Cerebellar nuclear complex (tissue), 1 donor: ENCODE measurements around the gene FGFBP2.

Experiments used
- DNase-seq, 2 experiments: peaks; one replicate each; lab custom pipeline; 2025; lab: John Stamatoyannopoulos, UW

FGFBP2 gene

DNA sequence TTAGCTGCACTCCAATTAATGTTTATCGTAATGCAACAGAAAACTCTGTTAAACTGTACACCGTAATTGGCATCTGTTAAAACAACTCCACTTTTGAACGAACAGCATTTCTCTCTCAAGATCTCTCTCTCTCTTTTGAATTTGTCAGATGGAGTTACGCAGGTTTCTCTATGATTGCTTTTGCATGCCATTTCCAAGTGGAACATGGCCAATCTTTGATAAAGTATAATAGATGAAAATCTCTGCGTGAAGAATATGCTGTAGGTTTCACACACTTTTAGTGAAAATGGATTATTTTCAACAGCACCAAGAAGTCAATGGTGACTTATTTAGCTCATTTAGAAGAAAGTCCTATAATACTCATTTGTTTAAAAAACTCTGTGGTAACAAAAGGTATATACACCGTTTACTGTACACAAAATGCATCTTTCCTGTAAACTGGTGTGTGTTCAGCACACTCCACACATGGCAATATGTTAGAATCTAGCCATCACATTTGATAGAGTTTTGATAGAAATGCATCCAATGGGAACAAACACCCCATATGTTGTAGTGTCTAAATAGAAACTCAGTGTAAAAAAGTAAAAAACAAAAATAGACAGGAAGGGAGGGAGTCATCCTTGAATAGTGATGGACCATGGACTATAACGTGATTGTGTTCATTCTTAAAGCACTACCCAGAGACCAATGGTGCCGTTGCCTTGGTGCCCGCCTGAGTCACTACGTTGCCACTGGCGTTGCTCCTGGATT, 5.8 kb upstream of the FGFBP2 start:
- DNase-seq: no peak

DNA sequence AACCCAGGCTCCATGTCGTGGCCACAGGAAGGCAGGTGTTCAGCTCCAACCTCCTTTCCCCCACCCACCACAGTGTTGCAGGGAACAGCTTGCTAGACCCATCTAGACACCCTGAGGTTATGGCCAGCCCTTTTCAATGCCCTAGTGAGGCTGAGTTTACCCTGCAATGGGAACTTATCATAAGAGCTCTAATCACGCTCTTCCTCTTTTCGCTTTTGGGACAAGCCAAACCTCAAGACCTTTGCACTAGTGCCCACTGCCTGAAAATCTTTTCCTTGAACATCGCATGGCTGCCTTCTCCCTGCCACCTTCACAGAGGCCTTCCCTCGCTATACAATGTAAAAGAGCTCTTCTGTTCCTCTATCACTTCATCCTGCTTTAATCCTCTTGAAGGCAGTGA, 2.4 kb upstream of the FGFBP2 start:
- DNase-seq: no peak

DNA sequence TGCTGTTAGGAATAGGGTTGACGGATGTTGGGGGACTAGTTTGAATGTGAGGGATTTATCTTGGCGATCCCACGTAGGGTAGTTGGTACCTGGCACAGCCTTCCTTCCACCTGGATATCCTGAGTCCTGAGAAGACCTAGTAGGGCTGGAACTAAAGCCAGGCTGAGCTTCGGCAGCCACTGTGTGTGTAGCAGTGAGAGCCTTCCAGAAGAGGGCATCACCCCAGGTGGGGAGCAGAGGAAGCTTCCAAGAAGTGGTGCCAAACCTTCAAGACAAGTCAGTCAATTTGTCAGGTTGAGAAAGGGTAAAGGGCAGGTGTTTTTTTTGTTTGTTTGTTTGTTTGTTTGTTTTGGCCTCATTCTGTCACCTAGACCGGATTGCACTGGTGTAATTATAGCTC, 1.2 kb upstream of the FGFBP2 start:
- no peak for DNase-seq

DNA sequence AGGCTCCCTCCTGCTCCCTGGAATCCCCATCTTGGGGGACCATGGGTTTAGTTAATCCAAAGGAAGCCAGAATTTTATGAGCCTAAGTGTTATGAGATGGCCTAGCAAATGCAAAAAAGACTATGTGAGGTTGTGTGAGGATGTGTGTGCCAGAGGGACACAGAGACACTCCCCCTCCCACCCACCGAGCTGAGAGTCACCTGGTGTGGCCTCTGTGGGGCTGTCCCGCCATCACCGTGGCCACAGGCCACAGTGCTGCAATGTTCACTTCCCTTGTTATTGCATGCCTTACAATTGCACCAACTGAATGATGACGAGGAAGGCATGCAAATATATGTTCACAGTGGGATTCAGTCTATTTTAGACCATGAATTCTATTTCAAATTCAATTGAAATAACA, 601 bp upstream of the FGFBP2 start:
- DNase-seq: no peak

DNA sequence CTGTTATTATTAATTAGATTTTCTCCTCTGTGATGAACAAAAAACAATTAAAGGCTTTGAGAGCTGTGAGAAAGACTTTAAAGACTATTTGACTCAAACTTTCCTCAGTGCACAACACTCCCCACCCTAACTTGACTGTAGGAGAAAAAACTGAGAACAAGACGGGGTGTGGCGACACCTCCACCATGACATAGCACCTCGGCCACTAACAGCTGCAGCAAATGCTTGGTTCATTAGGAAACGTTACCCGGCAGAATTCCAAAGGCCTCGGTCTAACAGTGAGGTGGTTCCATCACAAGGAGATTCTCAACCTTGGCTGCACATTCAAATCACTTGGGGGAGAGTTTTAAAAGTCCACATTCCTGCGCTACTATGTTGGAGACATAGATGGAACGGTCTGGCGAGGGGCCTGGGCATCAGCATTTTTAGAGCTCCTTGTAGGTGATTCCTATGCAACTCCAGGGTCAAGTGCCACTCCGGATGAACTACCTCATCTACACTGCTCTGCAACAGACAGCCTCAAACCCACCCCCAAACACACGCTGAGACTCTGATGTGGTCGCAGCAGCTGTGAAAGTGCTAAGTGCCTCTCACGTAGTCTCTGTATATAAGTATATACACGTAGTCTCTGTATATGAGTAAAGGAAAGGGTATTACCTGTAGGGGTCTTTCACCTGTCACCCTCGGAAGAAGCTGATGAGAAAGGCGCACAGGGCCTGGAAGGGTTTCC, 1.0 kb downstream of the FGFBP2 start:
- DNase-seq: no peak

DNA sequence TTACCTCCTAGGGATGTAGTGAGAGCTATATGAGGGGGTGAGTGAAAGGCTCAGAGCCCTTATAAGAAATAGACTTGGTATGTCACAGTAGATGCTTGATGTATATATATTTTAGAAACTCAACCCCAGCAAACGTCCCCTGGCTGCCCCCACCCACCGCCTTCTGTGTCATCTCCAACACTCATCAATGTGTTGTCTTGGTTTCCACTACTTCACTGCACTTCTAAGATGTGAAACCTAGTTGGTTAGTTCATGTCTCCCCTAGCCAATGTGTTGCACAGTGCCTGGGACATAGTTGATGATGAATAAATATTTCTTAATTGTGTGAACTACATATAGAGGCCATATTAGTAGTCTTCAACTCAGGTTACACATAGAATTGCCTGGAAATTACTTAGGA, 4.4 kb downstream of the FGFBP2 start:
- DNase-seq: no peak

DNA sequence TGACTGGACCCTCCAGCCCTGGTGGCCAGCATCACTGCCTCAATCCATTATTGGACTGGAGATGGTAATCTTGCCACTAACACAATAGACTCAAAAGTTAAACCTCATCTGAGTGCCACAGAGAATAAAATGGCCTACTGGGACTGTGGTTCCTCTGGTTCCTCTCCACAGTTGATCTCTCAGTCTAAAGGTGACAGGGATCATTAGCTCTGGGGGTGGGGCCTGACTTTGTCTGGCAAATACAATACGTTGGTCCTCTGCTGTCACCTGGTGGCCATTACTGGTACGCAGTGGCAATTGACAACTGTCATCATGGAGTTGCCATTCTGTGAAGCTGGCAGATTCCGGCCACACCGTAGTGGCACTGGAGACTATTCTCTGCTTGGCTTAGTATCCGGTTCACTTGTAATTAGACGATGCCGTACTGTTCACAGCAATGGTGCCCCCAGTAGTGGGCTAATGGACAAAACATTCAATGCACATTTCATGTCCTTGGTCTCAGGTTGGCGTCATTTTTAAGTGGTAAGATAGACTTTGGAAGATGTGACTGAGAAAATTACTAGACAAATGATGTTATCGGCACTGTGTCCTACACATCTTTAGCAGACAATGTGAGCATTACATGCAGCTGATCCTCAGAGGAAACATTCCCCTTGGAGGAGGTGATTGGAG, 6.7 kb downstream of the FGFBP2 start:
- DNase-seq: no peak

DNA sequence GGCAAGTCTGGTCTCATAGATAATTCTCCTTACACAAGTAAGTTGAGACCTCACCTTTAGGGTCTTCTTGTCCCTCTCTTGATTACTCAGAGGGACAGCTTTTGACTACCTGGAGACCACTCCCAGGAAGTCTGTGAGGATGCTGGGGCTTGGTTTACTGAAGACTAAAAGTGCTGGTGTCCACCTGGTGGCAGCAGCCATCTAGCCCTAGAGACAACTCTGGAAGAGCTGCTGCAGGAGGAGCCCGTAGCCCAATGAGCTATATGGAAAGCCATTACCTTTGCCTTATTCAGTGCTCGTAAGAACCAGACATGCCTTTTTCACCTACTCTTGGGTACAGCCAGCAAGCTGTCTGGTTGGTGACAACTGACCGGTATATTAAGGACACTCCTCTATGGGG, 7.3 kb downstream of the FGFBP2 start:
- no peak for DNase-seq

DNA sequence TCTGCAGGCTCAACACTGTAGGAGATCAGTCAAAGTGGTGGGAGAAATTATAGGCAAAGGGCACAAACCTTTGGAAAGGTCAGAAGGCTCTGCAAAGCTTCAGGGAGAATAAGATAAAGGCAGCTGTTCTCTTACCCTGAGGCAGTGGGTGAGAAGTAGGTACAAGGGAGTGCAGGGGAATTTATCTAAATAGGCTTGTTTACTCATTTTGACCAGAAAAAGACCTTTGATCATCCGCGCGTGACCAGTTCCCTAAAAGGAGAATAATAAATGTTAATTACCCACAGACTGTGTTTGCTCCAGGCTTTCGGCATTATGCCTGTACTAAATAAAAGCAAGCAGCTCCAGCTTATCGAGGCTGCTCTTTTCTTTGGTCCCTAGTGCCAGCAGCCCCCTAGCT, 9.3 kb downstream of the FGFBP2 start:
- DNase-seq: no peak

DNA sequence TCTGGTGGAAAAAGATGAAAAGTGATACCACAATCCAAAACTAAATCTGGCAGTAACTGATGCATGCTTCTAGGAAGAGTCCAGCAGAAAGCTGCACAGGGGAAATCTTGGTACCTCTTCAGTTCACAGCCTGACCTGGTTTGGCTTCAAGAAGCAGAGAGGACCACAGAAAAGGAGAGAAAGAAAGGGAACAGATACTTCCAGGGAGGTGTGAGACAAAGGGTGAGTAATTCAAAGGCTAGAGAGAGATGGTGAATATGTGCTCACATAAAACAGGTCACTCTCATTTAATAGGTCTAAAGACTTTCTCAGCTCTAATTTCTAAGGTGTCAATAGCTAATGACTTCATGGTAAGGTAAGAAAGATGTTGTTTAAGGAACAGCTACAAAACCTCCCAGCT, 11.2 kb downstream of the FGFBP2 start:
- no peak for DNase-seq

DNA sequence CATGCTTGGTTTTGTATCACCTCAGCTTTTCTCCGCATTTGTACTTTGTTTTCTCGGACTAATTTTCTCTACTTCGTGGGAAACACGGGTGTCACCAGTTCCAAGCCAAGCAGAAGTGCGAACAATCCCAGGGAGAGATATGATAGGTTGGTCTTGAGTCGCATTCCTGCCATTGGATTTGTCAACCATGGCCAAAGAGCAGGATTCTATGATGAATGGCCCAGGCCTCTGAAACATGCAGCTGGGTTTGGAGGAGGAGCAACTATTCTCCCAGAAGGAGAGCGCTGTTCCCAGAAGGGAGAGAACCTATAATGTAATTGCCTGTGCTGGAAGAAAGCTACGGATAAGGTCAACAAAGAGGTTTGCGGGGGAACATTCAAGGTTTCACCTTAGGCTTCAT, 14.1 kb downstream of the FGFBP2 start:
- no peak for DNase-seq

DNA sequence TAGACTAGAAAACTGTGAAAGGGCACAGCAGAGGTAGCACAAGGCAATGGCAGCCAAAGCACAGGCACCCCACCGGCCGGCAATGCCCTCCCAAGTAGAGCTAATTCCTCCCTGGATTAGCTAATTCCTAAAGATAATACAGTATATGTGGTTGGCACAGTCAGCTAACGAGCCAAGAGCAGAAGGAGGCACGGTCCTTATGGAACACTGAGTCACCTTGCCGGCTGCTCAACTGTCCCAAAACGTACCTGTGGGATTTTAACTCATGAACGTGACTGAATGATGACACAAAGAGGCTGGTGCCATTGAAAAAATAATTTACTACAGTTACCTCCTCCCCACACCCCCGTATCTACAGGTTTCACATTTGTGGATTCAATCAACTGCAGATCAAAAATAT, 15.3 kb downstream of the FGFBP2 start:
- no peak for DNase-seq

DNA sequence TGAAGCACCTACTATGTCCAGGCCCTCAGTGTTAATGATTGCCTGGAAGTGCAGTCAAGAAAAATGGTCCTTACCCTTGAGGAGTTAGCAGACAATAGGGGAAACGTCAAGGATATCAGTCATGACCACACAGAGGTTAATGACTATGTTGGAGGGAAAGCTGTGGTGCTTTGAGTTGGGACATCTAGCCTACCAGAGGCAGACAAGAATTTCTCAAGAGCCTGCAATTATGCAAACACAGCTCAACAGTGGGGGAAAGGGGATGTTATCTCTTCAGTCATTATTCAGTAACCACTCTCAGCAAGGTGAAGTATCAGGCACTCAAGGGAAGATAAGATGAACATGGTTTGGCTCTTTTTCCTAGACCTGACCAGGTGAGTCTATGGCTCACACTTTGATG, 17.5 kb downstream of the FGFBP2 start:
- DNase-seq: no peak

DNA sequence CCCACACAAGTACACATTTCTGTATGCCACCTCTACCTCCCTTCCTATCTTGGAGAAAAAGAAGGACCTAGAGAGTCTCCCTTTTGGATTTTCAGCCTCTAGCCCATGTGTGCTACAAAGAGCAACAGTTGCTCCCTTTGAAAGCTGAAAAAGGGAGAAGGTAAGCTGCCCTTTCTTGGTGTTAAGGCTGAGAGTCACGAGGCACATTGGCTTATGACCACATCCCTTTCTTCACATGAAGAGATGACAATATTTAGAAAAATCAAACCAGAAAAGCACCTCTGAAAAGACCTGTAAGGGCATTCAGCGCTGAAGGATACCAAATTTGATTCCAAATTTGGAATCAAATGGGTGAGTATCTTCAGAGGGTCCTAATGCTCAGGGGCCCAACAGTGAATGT, 18.1 kb downstream of the FGFBP2 start:
- DNase-seq: no peak

DNA sequence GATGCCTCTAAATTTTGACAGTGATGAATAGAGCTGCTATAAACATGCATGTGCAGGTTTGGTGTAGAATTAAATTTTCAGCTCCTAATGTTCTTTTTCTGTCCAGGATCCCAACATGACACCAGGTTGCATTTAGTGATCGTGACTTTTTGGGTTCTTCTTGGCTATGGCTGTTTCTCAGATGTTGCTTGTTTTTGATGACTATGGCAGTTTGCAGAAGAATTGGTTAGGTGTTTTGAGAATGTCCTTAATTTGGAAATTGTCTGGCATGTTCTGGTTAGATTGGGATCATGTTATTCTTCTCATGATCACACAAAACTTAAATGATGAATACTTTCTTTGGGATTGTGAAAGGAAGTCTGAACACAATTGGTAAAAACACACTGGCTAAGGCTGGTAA, 20.7 kb downstream of the FGFBP2 start:
- DNase-seq: no peak

DNA sequence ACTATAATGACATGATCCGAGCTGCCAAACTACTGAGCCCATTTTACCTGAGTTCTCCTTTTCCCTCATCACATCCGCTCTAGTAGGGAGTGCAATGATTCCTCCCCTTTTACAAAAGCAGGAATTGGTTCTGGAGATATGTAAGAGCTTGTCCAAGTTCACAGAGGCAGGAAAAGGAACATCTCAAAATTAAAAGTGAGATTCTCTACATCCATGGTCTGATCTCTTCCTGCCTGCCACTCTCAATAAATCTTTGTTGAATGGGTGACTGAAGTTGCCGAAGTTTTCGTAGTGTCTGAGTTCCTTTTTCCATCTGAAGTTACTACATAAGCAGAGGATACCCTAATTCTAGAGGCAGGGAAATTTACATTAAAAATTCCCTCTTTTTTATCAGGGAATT, 24.3 kb downstream of the FGFBP2 start, which contains the start of gene FGFBP1:
Gene FGFBP1 (minus strand): TSS at position 101 of the 400 bp plus-strand sequence. CDS start 2,108 bp downstream, outside the sequence.
- no peak for DNase-seq

DNA sequence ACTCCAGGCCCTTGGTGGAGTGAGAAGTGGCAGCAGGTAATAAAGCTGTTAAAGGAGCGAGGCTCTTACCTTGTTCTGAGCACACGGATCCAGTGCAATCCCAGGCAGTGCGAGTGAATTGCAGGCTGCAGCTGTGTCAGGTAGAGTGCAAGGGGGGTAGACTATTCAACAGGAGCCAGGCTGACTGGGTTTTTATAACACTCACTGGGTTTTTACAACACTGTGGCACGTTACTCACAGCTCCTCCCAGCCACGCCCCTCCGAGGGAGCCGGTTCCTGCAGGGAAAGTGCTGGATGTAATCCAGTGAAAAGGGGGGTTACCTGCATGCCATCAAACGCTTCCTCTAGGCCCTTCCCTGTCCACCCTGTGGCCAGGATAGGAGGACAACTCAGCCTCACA, 24.8 kb downstream of the FGFBP2 start:
- DNase-seq: no peak

DNA sequence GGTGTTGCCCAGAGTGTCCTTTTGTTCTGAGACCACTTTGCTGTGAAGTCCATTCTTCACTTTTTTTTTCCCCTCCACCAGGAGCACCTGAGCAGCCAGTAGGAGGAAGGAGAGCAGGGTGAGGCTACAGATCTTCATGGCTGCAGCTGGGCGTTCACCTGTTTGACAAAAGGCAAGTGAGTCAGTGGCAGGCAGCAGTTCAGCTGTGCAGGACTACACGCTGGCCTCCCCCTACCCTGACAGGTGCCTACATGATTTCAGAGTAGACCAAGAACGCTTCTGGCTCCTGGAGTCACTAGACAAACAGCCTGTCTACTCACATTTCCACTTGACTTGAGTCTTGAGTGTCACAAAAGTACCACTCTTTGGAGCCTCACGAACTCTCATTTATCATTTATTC, 26.5 kb downstream of the FGFBP2 start:
- no peak for DNase-seq

DNA sequence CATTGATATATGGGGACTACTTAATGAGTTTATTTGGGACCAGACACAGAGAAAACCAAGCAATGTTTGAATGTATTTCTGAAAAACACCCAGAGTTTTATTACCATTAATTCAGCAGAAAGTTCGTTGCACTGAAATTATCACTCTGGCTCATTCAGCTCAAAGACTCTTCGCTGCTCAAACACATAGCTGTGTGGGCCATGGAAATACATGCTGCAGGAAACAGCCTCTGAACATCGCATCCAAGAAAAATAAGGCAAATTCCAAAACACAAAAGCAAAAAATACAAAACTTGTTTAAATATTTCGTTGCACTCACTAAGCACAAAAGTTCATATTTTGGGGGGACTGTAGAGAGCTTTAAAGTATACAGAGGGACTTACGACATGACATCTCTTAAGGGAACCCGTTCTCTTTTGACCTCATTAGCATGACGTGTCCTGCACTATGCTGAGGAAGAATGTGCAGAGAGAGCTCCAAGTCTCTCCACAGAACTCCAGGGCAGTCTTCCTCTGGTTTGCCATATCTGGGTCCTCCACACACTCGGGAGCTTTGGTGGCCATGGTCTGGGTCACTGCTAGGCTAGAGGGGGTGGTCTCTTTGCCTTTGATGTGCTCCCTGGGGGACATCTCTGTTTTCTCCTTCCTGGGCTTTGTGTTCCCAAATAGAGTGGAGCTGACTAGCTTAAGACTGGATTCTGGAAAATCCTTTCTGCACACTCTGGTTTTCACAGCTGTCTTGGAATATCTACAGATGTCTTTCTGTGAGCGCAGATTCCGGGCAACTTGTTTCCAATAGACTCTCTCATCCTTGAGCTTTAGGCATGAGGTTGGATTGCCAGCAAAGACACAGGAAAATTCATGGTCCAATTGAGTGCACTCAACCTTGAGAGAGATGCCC, 27.2 kb downstream of the FGFBP2 start:
- DNase-seq: no peak

DNA sequence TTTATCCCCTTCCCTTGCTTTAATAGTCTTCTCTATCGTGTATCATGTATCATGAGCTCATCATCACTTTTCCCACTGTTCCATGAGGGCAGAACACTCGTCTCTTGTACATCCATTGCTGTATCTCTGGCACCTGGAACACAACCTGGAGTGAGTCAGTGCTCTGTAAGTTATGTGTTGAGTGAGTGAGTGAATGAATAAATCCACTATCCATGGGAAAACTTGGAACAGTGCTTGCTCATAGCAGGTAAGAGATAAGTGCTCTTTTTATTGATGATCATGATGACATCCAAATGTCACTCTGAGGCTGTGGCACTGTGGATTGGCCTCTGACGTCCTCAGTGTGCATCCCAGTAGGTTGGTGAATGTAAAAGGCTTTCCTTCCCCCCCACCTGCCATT, 28.7 kb downstream of the FGFBP2 start:
- DNase-seq: no peak

DNA sequence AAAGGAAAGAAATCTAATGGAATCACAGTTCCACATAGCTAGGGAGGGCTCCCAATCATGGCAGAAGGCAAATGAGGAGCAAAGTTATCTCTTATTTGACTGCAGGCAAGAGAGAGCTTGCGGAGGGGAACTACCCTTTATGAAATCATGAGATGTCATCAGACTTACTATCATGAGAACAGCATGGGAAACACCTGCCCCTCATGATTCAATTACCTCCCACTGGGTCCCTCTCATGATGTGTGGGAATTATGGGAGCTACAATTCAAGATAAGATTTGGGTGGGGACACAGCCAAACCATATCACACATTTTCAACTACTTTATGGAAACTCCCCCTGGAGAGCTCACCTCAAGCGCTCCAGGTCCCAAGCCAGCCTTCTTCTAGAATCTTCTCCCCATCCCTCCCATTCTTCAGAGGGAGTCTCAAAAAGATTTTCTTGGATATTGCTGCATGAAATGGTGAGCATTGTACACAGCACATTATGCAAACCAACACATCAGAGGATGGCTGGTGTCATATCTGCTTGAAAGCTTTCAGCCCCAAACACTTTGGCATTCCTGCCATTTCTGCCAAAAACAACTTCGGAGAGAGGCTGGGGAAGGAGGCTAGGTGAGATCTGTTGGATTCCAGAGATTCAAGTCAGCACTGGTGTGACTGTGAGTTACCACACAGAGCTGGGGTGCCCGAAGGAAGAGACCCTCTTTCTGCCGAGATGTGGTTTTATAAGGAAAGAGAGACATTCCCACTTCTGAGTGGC, 31.3 kb downstream of the FGFBP2 start:
- DNase-seq: no peak
